HCT116 (cell line): ENCODE data around the gene CAMK1D. TPM values are rescaled to one million over a fixed set of nuclear protein-coding genes. Genes with fewer than 3 reads are reported as not detected.

ENCODE experiments used
- ATAC-seq: fragments of 200-7000 bp; cut with Tn5 transposase; 2 replicates; pipeline ENCODE4 v1.9.1; 2020; ENCODE audit warnings: mild to moderate bottlenecking, moderate library complexity
- BruUV-seq: library from RNA; stranded (reverse); fragments of 400-500 nt; replicated peaks from 2 replicates; lab custom pipeline; 2021; lab: Mats Ljungman, UMichigan
- CTCF ChIA-PET: fragments of 300-600 bp; sonication (Branson Sonifier 250); formaldehyde crosslinking; loops from one replicate; lab custom pipeline; 2021; ENCODE audit warnings: antibody characterized with exemption; lab: Charles Lee
- POLR2A ChIA-PET: fragments of 300-600, 350-600 bp; sonication (Branson Sonifier 250); formaldehyde crosslinking; loops from one replicate; lab custom pipeline; 2021; ENCODE audit warnings: antibody characterized with exemption; lab: Charles Lee
- RAD21 ChIA-PET, 2 experiments: fragments of 300-600 bp; sonication (Branson Sonifier 250); formaldehyde crosslinking; loops; one replicate each; lab custom pipeline; 2023; ENCODE audit warnings: low total read pairs in 2 of 2; ENCODE audit not compliant: uncharacterized antibody in 2 of 2, unreplicated experiment in 2 of 2, low non-redundant PET in 1 of 2; lab: Charles Lee
- DNase-seq: peaks from one replicate; pipeline ENCODE4 v3.0.0-alpha.2; 2010; ENCODE audit warnings: low read depth, low spot score
- H2AFZ ChIP-seq: fragments of 200-600 bp; shearing (Covaris generic), sonication (generic); 2 replicates; pipeline ENCODE4 v1.6.1; 2017; ENCODE audit warnings: low read depth, mixed run types, mixed read lengths, antibody characterized with exemption, low read length; ENCODE audit not compliant: poor library complexity, severe bottlenecking
- H3K27ac ChIP-seq: 2 replicates; pipeline ENCODE4 v1.5.1; 2012; ENCODE audit warnings: low read depth, low read length
- H3K27me3 ChIP-seq: fragments of 200-600 bp; sonication (generic); 2 replicates; pipeline ENCODE4 v1.6.1; 2016; ENCODE audit warnings: mixed run types, low read length, mixed read lengths; ENCODE audit not compliant: insufficient read depth
- H3K36me3 ChIP-seq, 2 experiments: fragments of 200-500 bp in 1 of 2; fragments of 200-600 bp in 1 of 2; sonication (Bioruptor generic) in 1 of 2; sonication (generic) in 1 of 2; 2 replicates each; pipeline versions ENCODE4 v1.5.1 to v1.6.1; 2014 to 2016; ENCODE audit warnings: low read length in 2 of 2, inconsistent platforms in 1 of 2, mixed read lengths in 1 of 2, mixed run types in 1 of 2; ENCODE audit not compliant: insufficient read depth in 2 of 2, control insufficient read depth in 1 of 2
- H3K4me1 ChIP-seq, 2 experiments: fragments of 200-600 bp in 1 of 2; sonication (generic) in 1 of 2; 2 replicates each; pipeline versions ENCODE4 v1.5.1 to v1.6.1; 2012 to 2017; ENCODE audit warnings: low read length in 2 of 2, inconsistent platforms in 1 of 2, mild to moderate bottlenecking in 1 of 2, mixed read lengths in 1 of 2, mixed run types in 1 of 2, moderate library complexity in 1 of 2; ENCODE audit not compliant: insufficient read depth in 2 of 2, control insufficient read depth in 1 of 2
- H3K4me2 ChIP-seq: fragments of 200-600 bp; sonication (generic); 2 replicates; pipeline ENCODE4 v1.6.1; 2017; ENCODE audit warnings: mixed run types, low read length, mixed read lengths
- H3K4me3 ChIP-seq, 2 experiments: fragments of 200-600 bp in 1 of 2; sonication (generic) in 1 of 2; replicated peaks in 1 of 2; 2 replicates each; pipeline ENCODE4 v1.5.1; 2011 to 2016; ENCODE audit warnings: low read length in 2 of 2, control low read depth in 1 of 2, low read depth in 1 of 2, mild to moderate bottlenecking in 1 of 2, mixed read lengths in 1 of 2, mixed run types in 1 of 2
- H3K79me2 ChIP-seq: fragments of 200-600 bp; sonication (generic); 2 replicates; pipeline ENCODE4 v1.6.1; 2017; ENCODE audit warnings: mild to moderate bottlenecking, mixed run types, low read length, moderate library complexity, mixed read lengths; ENCODE audit not compliant: insufficient read depth
- H3K9ac ChIP-seq: fragments of 200-600 bp; sonication (generic); 2 replicates; pipeline ENCODE4 v1.6.1; 2016; ENCODE audit warnings: low read length, mixed read lengths
- H3K9me2 ChIP-seq: fragments of 200-600 bp; sonication (generic), shearing (Covaris generic); 2 replicates; pipeline ENCODE4 v1.6.1; 2017; ENCODE audit warnings: mixed run types, mild to moderate bottlenecking, moderate library complexity; ENCODE audit not compliant: insufficient read depth
- H3K9me3 ChIP-seq, 2 experiments: fragments of 200-500 bp in 1 of 2; fragments of 200-600 bp in 1 of 2; sonication (Bioruptor generic) in 1 of 2; sonication (generic) in 1 of 2; 2 replicates each; pipeline ENCODE4 v1.6.1; 2014 to 2017; ENCODE audit warnings: low read length in 2 of 2, mixed read lengths in 2 of 2, inconsistent platforms in 1 of 2, low read depth in 1 of 2, mild to moderate bottlenecking in 1 of 2, mixed run types in 1 of 2, moderate library complexity in 1 of 2; ENCODE audit not compliant: control insufficient read depth in 1 of 2, insufficient read depth in 1 of 2
- H4K20me1 ChIP-seq: fragments of 200-600 bp; sonication (generic), shearing (Covaris generic); 2 replicates; pipeline ENCODE4 v1.6.1; 2017; ENCODE audit warnings: mixed run types, mild to moderate bottlenecking, moderate library complexity; ENCODE audit not compliant: insufficient read depth
- CBX3 ChIP-seq: IDR thresholded peaks from 2 replicates; pipeline ENCODE4 v1.6.1; 2012; ENCODE audit warnings: low read depth
- CEBPB ChIP-seq: IDR thresholded peaks from 2 replicates; pipeline ENCODE4 v1.6.1; 2012; ENCODE audit warnings: low read depth
- CTCF ChIP-seq, 3 experiments: fragments of 200-600 bp in 1 of 3; sonication (generic) in 1 of 3; IDR thresholded peaks in 2 of 3; conservative IDR thresholded peaks in 1 of 3; 2 replicates each; pipeline ENCODE4 v1.5.1; 2012 to 2017; ENCODE audit warnings: low read depth in 2 of 3, low read length in 2 of 3, antibody characterized with exemption in 1 of 3, borderline replicate concordance in 1 of 3, control low read depth in 1 of 3, mild to moderate bottlenecking in 1 of 3, mixed read lengths in 1 of 3, mixed run types in 1 of 3, moderate library complexity in 1 of 3; ENCODE audit not compliant: insufficient read depth in 1 of 3
- ELF1 ChIP-seq: IDR thresholded peaks from 2 replicates; pipeline ENCODE4 v1.6.1; 2012; ENCODE audit warnings: low read depth, borderline replicate concordance
- EZH2 ChIP-seq: fragments of 200-600 bp; sonication (generic); IDR thresholded peaks from 2 replicates; pipeline ENCODE4 v1.6.1; 2017; ENCODE audit warnings: antibody characterized with exemption, mixed run types
- EZH2phosphoT487 ChIP-seq: fragments of 200-600 bp; IDR thresholded peaks from 2 replicates; pipeline ENCODE4 v1.6.1; 2018; ENCODE audit warnings: antibody characterized with exemption, borderline replicate concordance
- FOSL1 ChIP-seq: IDR thresholded peaks from 2 replicates; pipeline ENCODE4 v1.6.1; 2012; ENCODE audit warnings: low read depth
- JUND ChIP-seq: IDR thresholded peaks from 2 replicates; pipeline ENCODE4 v1.6.1; 2012
- POLR2A ChIP-seq: IDR thresholded peaks from 2 replicates; pipeline ENCODE4 v1.7.0; 2011; ENCODE audit warnings: borderline replicate concordance; ENCODE audit not compliant: insufficient read depth, insufficient read length; ENCODE audit errors: extremely low read depth
- POLR2AphosphoS5 ChIP-seq: IDR thresholded peaks from 2 replicates; pipeline ENCODE4 v1.6.1; 2011; ENCODE audit warnings: mild to moderate bottlenecking, low read depth, low read length, moderate library complexity
- RAD21 ChIP-seq: IDR thresholded peaks from 2 replicates; pipeline ENCODE4 v1.6.1; 2012; ENCODE audit warnings: low read depth, mild to moderate bottlenecking
- REST ChIP-seq: IDR thresholded peaks from 2 replicates; pipeline ENCODE4 v1.6.1; 2012; ENCODE audit warnings: low read depth
- SP1 ChIP-seq: IDR thresholded peaks from 2 replicates; pipeline ENCODE4 v1.6.1; 2012; ENCODE audit warnings: low read depth
- SRF ChIP-seq: IDR thresholded peaks from 2 replicates; pipeline ENCODE4 v1.6.1; 2012; ENCODE audit warnings: low read depth
- TCF7L2 ChIP-seq: IDR thresholded peaks from 2 replicates; pipeline ENCODE4 v1.7.0; 2011; ENCODE audit warnings: borderline replicate concordance, inconsistent platforms; ENCODE audit not compliant: insufficient read depth, insufficient read length; ENCODE audit errors: extremely low read depth
- ZFX ChIP-seq: fragments of 450-650 bp; IDR thresholded peaks from 2 replicates; pipeline ENCODE4 v1.6.1; 2017
- ZNF274 ChIP-seq: fragments of 200-500 bp; sonication (Bioruptor generic); IDR thresholded peaks from 2 replicates; pipeline ENCODE4 v1.6.1; 2014; ENCODE audit warnings: mild to moderate bottlenecking, low read depth, low read length, inconsistent platforms
- intact Hi-C: fragments of 100-400 bp; cut with micrococcal nuclease; formaldehyde crosslinking; loops from 2 replicates; pipeline ENCODE4 v1.10.0; 2022
- total RNA-seq: library from RNA; stranded (reverse); gene quantifications from one replicate; pipeline ENCODE4 v1.2.1, GENCODE V29; 2021; ENCODE audit not compliant: unreplicated experiment

The CAMK1D gene
- total RNA-seq, 1 experiment from 2014 or later: 9.6 TPM

- H3K27me3 ChIP-seq: no peaks in the 10 kb centered on the region
- H3K4me1 ChIP-seq: peaks cover 2 to 4% of the 10 kb centered on the region in 2 experiments; a peak in 2 of 4 replicates
- no peaks in the 10 kb centered on the region for H3K9me3 ChIP-seq
- H3K9ac ChIP-seq: no peak overlapping the region
- H3K36me3 ChIP-seq: no peaks in the 10 kb centered on the region
- H3K79me2 ChIP-seq: no peaks in the 10 kb centered on the region
- H3K4me2 ChIP-seq: no peak overlapping the region
- BruUV-seq: no TSS peak
- H3K27ac ChIP-seq: no peak overlapping the region
- intact Hi-C loops: no loop called here
- no peak overlapping the region for H2AFZ ChIP-seq
- no peaks in the 10 kb centered on the region for H4K20me1 ChIP-seq
- DNase-seq: no peak
- ChIA-PET POLR2A (no interaction called here), CTCF (interaction anchor here (1.1 kb wide), 1 partner anchor 156 kb away, joined by 3 read pairs; no protein-coding TSS in a partner anchor), RAD21 (no interaction called here)
- no peaks in the 10 kb centered on the region for H3K9me2 ChIP-seq
- no peak overlapping the region for H3K4me3 ChIP-seq
- ATAC-seq: no peak
- TF ChIP-seq TCF7L2 (no peak), RAD21 (no peak), EZH2 (no peak), EZH2phosphoT487 (no peak), SRF (no peak), CBX3 (no peak), CEBPB (no peak), FOSL1 (no peak), POLR2AphosphoS5 (no peak), CTCF (IDR thresholded peaks at IDR 0.05 in 2 of 3, conservative IDR thresholded peaks at IDR 0.05 in 1 of 3; ENCODE audit: borderline replicate concordance in 1 of 3, insufficient read depth in 1 of 3, low read depth in 2 of 3, low read length in 2 of 3) (no peak), SP1 (no peak), ELF1 (no peak), ZNF274 (no peak), REST (no peak), JUND (no peak), POLR2A (no peak), ZFX (no peak)
Observed at GRCh38 chr10:12500381-12501303, 151.3 kb downstream of the CAMK1D start.
